Mucosa of descending colon (tissue), 3 donors: Measurements from ENCODE around the gene ARHGAP9. TPM values are rescaled to one million over a fixed set of nuclear protein-coding genes. Genes with fewer than 3 reads are reported as not detected.

Experiments used
- microRNA-seq: library from miRNA; unstranded; fragments of <30 nt; microRNA quantifications from one replicate; pipeline ENCODE4, GENCODE V29; 2019
- total RNA-seq, 3 donors: library from RNA; stranded (reverse); fragmentation: NEBNext Ultra II Directional in 2 of 3; extraction: Animal tissue kit (Norgen Biotek cat#: 25700) in 2 of 3; gene quantifications; one replicate each; pipeline versions ENCODE4 v1.2.1 to v1.2.4, GENCODE V29; 2021 to 2023
- donor health status: DM: no; HTN: no; CAD: no; lungs with moderate emphysema.
- donor health status: DM: no; HTN: no; CAD: no.
- donor health status: DM: no; HTN: yes; CAD: no.

Gene ARHGAP9
- total RNA-seq, 3 donors from 2014 or later: 8.8 to 18.5 (median 15.0) TPM

Small RNA genes lying within 50 kb of the gene (microRNA-seq; reads per million reads assigned to microRNA genes)
- 1.6 reads per million for gene MIR616
- gene MIR6758: not detected

Other genes starting within 250 kb of the ARHGAP9 start
- 1 to 10 TPM; 2.4 to 4.3 (median 3.3) TPM for gene STAC3, start 228.7 kb downstream of the ARHGAP9 start, total RNA-seq
- gene R3HDM2, start 48.8 kb downstream of the ARHGAP9 start, total RNA-seq: 10 to 100 TPM; 43.9 to 80.8 (median 80.6) TPM
- not detected for gene INHBC, start 45.1 kb downstream of the ARHGAP9 start, total RNA-seq
- gene INHBE, start 24.6 kb downstream of the ARHGAP9 start, total RNA-seq: not detected
- 1 to 10 TPM in 2 of 3 donors, under 1 TPM in 1; 0.46 to 2.0 (median 1.9) TPM for gene GLI1, start 20.1 kb downstream of the ARHGAP9 start, total RNA-seq
- 100 to 1,000 TPM in 1 of 3 donors, 10 to 100 TPM in 2; 63.7 to 117 (median 94.7) TPM for gene MARS1, start 8.2 kb upstream of the ARHGAP9 start, total RNA-seq
- gene DDIT3, start 40.6 kb upstream of the ARHGAP9 start, total RNA-seq: 10 to 100 TPM; 14.1 to 36.4 (median 19.1) TPM
- 100 to 1,000 TPM; 116 to 137 (median 120) TPM for gene MBD6, start 43.0 kb upstream of the ARHGAP9 start, total RNA-seq
- 100 to 1,000 TPM; 138 to 140 (median 140) TPM for gene DCTN2, start 67.3 kb upstream of the ARHGAP9 start, total RNA-seq
- gene KIF5A, start 70.2 kb upstream of the ARHGAP9 start, total RNA-seq: 1 to 10 TPM in 2 of 3 donors, under 1 TPM in 1; 0.61 to 9.1 (median 1.2) TPM
- 10 to 100 TPM; 39.0 to 55.5 (median 54.2) TPM for gene PIP4K2C, start 111.3 kb upstream of the ARHGAP9 start, total RNA-seq
- 10 to 100 TPM in 1 of 3 donors, 1 to 10 TPM in 2; 4.3 to 65.5 (median 7.0) TPM for gene DTX3, start 125.0 kb upstream of the ARHGAP9 start, total RNA-seq
- gene ARHGEF25, start 131.6 kb upstream of the ARHGAP9 start, total RNA-seq: 100 to 1,000 TPM in 1 of 3 donors, 10 to 100 TPM in 1, 1 to 10 TPM in 1; 5.0 to 129 (median 11.0) TPM
- 1 to 10 TPM in 1 of 3 donors, under 1 TPM in 2; 0.64 to 2.2 (median 0.65) TPM for gene B4GALNT1, start 153.3 kb upstream of the ARHGAP9 start, total RNA-seq
- 100 to 1,000 TPM; 230 to 282 (median 282) TPM for gene OS9, start 214.3 kb upstream of the ARHGAP9 start, total RNA-seq